HL-60 (cell line): ENCODE results near the gene CRX.

Experiments
- DNase-seq, 2 experiments: peaks; one replicate each; pipeline ENCODE4 v3.0.0-alpha.2; 2010 to 2020; ENCODE audit warnings: low read depth in 1 of 2, low spot score in 1 of 2
- H3K27ac ChIP-seq: fragments of 250-450 bp; sonication (Bioruptor Pico); replicated peaks from 2 replicates; pipeline ENCODE4 v1.5.1; 2020; ENCODE audit warnings: mild to moderate bottlenecking, moderate library complexity
- H3K27me3 ChIP-seq: fragments of 250-450 bp; sonication (Bioruptor Pico); 2 replicates; pipeline ENCODE4 v1.5.1; 2021; ENCODE audit warnings: mild to moderate bottlenecking, moderate library complexity; ENCODE audit not compliant: insufficient read depth, poor library complexity, severe bottlenecking
- H3K4me3 ChIP-seq: replicated peaks from 2 replicates; pipeline ENCODE4 v1.5.1; 2011; ENCODE audit warnings: mild to moderate bottlenecking, control low read depth, low read length; ENCODE audit not compliant: insufficient read depth
- CTCF ChIP-seq: IDR thresholded peaks from one replicate; pipeline ENCODE4 v1.5.1; 2011; ENCODE audit warnings: low read length, control low read depth, inconsistent platforms; ENCODE audit not compliant: insufficient read depth
- GABPA ChIP-seq: IDR thresholded peaks from 2 replicates; pipeline ENCODE4 v1.6.1; 2012; ENCODE audit warnings: low read depth
- POLR2AphosphoS5 ChIP-seq: IDR thresholded peaks from 2 replicates; pipeline ENCODE4 v1.6.1; 2012; ENCODE audit warnings: low read depth
- SPI1 ChIP-seq: IDR thresholded peaks from 2 replicates; pipeline ENCODE4 v1.6.1; 2012; ENCODE audit warnings: low read depth, mild to moderate bottlenecking, borderline replicate concordance
- TF ChIP-seq, protein P1 (sequence below): IDR thresholded peaks from 2 replicates; pipeline ENCODE4 v1.6.1; 2012; ENCODE audit warnings: low read depth; ENCODE audit not compliant: insufficient replicate concordance

CRX gene

GRCh38 chr19:47842941-47843340 lies 21.2 kb downstream of the CRX start:
- no peak for DNase-seq
- H3K27ac ChIP-seq = no peak overlapping the region
- H3K4me3 ChIP-seq = no peak overlapping the region
- TF ChIP-seq SPI1 = no peak
- no peak for TF ChIP-seq POLR2AphosphoS5
- TF ChIP-seq GABPA = no peak
- TF ChIP-seq, protein P1, sequence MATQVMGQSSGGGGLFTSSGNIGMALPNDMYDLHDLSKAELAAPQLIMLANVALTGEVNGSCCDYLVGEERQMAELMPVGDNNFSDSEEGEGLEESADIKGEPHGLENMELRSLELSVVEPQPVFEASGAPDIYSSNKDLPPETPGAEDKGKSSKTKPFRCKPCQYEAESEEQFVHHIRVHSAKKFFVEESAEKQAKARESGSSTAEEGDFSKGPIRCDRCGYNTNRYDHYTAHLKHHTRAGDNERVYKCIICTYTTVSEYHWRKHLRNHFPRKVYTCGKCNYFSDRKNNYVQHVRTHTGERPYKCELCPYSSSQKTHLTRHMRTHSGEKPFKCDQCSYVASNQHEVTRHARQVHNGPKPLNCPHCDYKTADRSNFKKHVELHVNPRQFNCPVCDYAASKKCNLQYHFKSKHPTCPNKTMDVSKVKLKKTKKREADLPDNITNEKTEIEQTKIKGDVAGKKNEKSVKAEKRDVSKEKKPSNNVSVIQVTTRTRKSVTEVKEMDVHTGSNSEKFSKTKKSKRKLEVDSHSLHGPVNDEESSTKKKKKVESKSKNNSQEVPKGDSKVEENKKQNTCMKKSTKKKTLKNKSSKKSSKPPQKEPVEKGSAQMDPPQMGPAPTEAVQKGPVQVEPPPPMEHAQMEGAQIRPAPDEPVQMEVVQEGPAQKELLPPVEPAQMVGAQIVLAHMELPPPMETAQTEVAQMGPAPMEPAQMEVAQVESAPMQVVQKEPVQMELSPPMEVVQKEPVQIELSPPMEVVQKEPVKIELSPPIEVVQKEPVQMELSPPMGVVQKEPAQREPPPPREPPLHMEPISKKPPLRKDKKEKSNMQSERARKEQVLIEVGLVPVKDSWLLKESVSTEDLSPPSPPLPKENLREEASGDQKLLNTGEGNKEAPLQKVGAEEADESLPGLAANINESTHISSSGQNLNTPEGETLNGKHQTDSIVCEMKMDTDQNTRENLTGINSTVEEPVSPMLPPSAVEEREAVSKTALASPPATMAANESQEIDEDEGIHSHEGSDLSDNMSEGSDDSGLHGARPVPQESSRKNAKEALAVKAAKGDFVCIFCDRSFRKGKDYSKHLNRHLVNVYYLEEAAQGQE = no peak
- TF ChIP-seq CTCF = no peak
- no peaks in the 10 kb centered on the region for H3K27me3 ChIP-seq

- no peak overlapping the region for H3K27ac ChIP-seq
- TF ChIP-seq GABPA = no peak
- H3K27me3 ChIP-seq = no peaks in the 10 kb centered on the region
- no peak overlapping the region for H3K4me3 ChIP-seq
- DNase-seq = no peak
Observed at GRCh38 chr19:47848425-47848822, 26.7 kb downstream of the CRX start.

- no peak overlapping the region for H3K4me3 ChIP-seq
- DNase-seq = peak in 1 of 2 experiments; percentile 39
- no peak overlapping the region for H3K27ac ChIP-seq
- TF ChIP-seq SPI1 = no peak
- TF ChIP-seq POLR2AphosphoS5 = no peak
- no peak for TF ChIP-seq CTCF
- TF ChIP-seq, protein P1 = no peak
- TF ChIP-seq GABPA = no peak
- H3K27me3 ChIP-seq = no peaks in the 10 kb centered on the region
Observed at GRCh38 chr19:47848823-47849473, 27.2 kb downstream of the CRX start.

GRCh38 chr19:47853003-47853402 lies 31.3 kb downstream of the CRX start:
- no peaks in the 10 kb centered on the region for H3K27me3 ChIP-seq
- TF ChIP-seq GABPA = no peak
- no peak for TF ChIP-seq SPI1
- no peak for TF ChIP-seq CTCF
- TF ChIP-seq, protein P1 = no peak
- no peak for TF ChIP-seq POLR2AphosphoS5
- H3K4me3 ChIP-seq = no peak overlapping the region
- no peak overlapping the region for H3K27ac ChIP-seq
- DNase-seq = no peak
